ENCODE results near the gene SNCB. TPM values are rescaled to one million over a fixed set of nuclear protein-coding genes. Genes with fewer than 3 reads are reported as not detected.
A peak's percentile ranks its signal among the peaks of the same experiment; 100 is the strongest.

SNCB gene
- total RNA-seq, 1 experiment from 2014 or later: not detected

GRCh38 chr5:176636426-176636825 is 6.1 kb upstream of the SNCB start:
- H3K9me3 ChIP-seq: no peaks in the 10 kb centered on the region
- H3K36me3 ChIP-seq: no peaks in the 10 kb centered on the region
- DNase-seq: no peak
- no peaks in the 10 kb centered on the region for H3K27me3 ChIP-seq
- H3K4me3 ChIP-seq: no peak overlapping the region

GRCh38 chr5:176633598-176633997 is 3.3 kb upstream of the SNCB start:
- no peak for DNase-seq
- H3K27me3 ChIP-seq: peaks cover 12% of the 10 kb centered on the region
- no peaks in the 10 kb centered on the region for H3K36me3 ChIP-seq
- H3K9me3 ChIP-seq: no peaks in the 10 kb centered on the region
- no peak overlapping the region for H3K4me3 ChIP-seq

GRCh38 chr5:176632745-176633144 is 2.4 kb upstream of the SNCB start:
- Histone ChIP-seq H3K36me3 (no peaks in the 10 kb centered on the region), H3K9me3 (no peaks in the 10 kb centered on the region), H3K27me3 (peaks cover 12% of the 10 kb centered on the region), H3K4me3 (no peak overlapping the region)
- DNase-seq: no peak

GRCh38 chr5:176631383-176632200 is 1.3 kb upstream of the SNCB start:
- H3K27me3 ChIP-seq: peaks cover 12% of the 10 kb centered on the region
- H3K4me3 ChIP-seq: no peak overlapping the region
- no peaks in the 10 kb centered on the region for H3K36me3 ChIP-seq

GRCh38 chr5:176630681-176631222 is 418 bp upstream of the SNCB start:
- Histone ChIP-seq H3K36me3 (no peaks in the 10 kb centered on the region), H3K9me3 (no peaks in the 10 kb centered on the region), H3K4me3 (peak overlapping the region; percentile 27), H3K27me3 (peaks cover 12% of the 10 kb centered on the region)
- no peak for DNase-seq

More at GRCh38 chr5:176631383-176632200, 1.3 kb upstream of the SNCB start:
- DNase-seq: no peak
- H3K9me3 ChIP-seq: no peaks in the 10 kb centered on the region

- no peak for DNase-seq
- peaks cover 15% of the 10 kb centered on the region for H3K27me3 ChIP-seq
- H3K9me3 ChIP-seq: no peaks in the 10 kb centered on the region
- H3K36me3 ChIP-seq: no peaks in the 10 kb centered on the region
- no peak overlapping the region for H3K4me3 ChIP-seq
Measured at GRCh38 chr5:176629317-176629852, 949 bp downstream of the SNCB start.

GRCh38 chr5:176628406-176629228 is 1.7 kb downstream of the SNCB start:
- no peaks in the 10 kb centered on the region for H3K36me3 ChIP-seq
- H3K27me3 ChIP-seq: peaks cover 15% of the 10 kb centered on the region
- no peak overlapping the region for H3K4me3 ChIP-seq
- no peak for DNase-seq
- no peaks in the 10 kb centered on the region for H3K9me3 ChIP-seq

- peaks cover 15% of the 10 kb centered on the region for H3K27me3 ChIP-seq
- H3K9me3 ChIP-seq: no peaks in the 10 kb centered on the region
- H3K36me3 ChIP-seq: no peaks in the 10 kb centered on the region
- DNase-seq: no peak
- no peak overlapping the region for H3K4me3 ChIP-seq
Measured at GRCh38 chr5:176627582-176627981, 2.8 kb downstream of the SNCB start.

- H3K9me3 ChIP-seq: no peaks in the 10 kb centered on the region
- DNase-seq: no peak
- H3K36me3 ChIP-seq: no peaks in the 10 kb centered on the region
- H3K4me3 ChIP-seq: no peak overlapping the region
- H3K27me3 ChIP-seq: peaks cover 15% of the 10 kb centered on the region
Measured at GRCh38 chr5:176626876-176627236, 3.5 kb downstream of the SNCB start.

- H3K36me3 ChIP-seq: no peaks in the 10 kb centered on the region
- peaks cover 13% of the 10 kb centered on the region for H3K27me3 ChIP-seq
- H3K4me3 ChIP-seq: no peak overlapping the region
- no peak for DNase-seq
- no peaks in the 10 kb centered on the region for H3K9me3 ChIP-seq
Measured at GRCh38 chr5:176625966-176626875, 4.1 kb downstream of the SNCB start.

GRCh38 chr5:176625512-176625911 is 4.8 kb downstream of the SNCB start:
- Histone ChIP-seq H3K9me3 (no peaks in the 10 kb centered on the region), H3K36me3 (no peaks in the 10 kb centered on the region), H3K4me3 (no peak overlapping the region), H3K27me3 (peaks cover 10% of the 10 kb centered on the region; the same call in 1 of the 2 replicates)
- DNase-seq: no peak

GRCh38 chr5:176624938-176625337 is 5.4 kb downstream of the SNCB start:
- no peak for DNase-seq
- Histone ChIP-seq H3K4me3 (no peak overlapping the region), H3K27me3 (peaks cover 12% of the 10 kb centered on the region), H3K36me3 (no peaks in the 10 kb centered on the region), H3K9me3 (no peaks in the 10 kb centered on the region)

GRCh38 chr5:176624142-176624541 is 6.2 kb downstream of the SNCB start:
- Histone ChIP-seq H3K36me3 (no peaks in the 10 kb centered on the region), H3K9me3 (no peaks in the 10 kb centered on the region), H3K27me3 (peaks cover 15% of the 10 kb centered on the region), H3K4me3 (no peak overlapping the region)
- no peak for DNase-seq

- Histone ChIP-seq H3K36me3 (no peaks in the 10 kb centered on the region), H3K9me3 (no peaks in the 10 kb centered on the region), H3K27me3 (peaks cover 15% of the 10 kb centered on the region), H3K4me3 (no peak overlapping the region)
- no peak for DNase-seq
Measured at GRCh38 chr5:176621661-176622079, 8.7 kb downstream of the SNCB start.

- Histone ChIP-seq H3K36me3 (no peaks in the 10 kb centered on the region), H3K9me3 (no peaks in the 10 kb centered on the region), H3K4me3 (no peak overlapping the region), H3K27me3 (peaks cover 15% of the 10 kb centered on the region)
- no peak for DNase-seq
Measured at GRCh38 chr5:176620333-176620981, 9.9 kb downstream of the SNCB start.

Data from MG63 (cell line).